Spinal cord (tissue), 10 donors: ENCODE data around the gene ZNF469. TPM values are rescaled to one million over a fixed set of nuclear protein-coding genes. Genes with fewer than 3 reads are reported as not detected.

Source experiments
- DNase-seq, 6 donors: peaks; one replicate each; pipeline versions ENCODE4 v3.0.0 to v3.0.0-alpha.2; 2013 to 2015; ENCODE audit warnings: low spot score in 6 of 6, low read depth in 4 of 6
- H3K27ac ChIP-seq: one replicate; pipeline ENCODE4 v1.5.1; 2013; ENCODE audit warnings: low read depth, low read length, control low read depth
- H3K27me3 ChIP-seq: one replicate; pipeline ENCODE4 v1.6.1; 2013; ENCODE audit warnings: low read length; ENCODE audit not compliant: control insufficient read depth, insufficient read depth
- H3K36me3 ChIP-seq: one replicate; pipeline ENCODE4 v1.6.1; 2013; ENCODE audit warnings: low read length; ENCODE audit not compliant: control insufficient read depth, insufficient read depth
- H3K4me1 ChIP-seq: one replicate; pipeline ENCODE4 v1.6.1; 2013; ENCODE audit warnings: low read length; ENCODE audit not compliant: control insufficient read depth, insufficient read depth
- H3K4me3 ChIP-seq: one replicate; pipeline ENCODE4 v1.5.1; 2013; ENCODE audit warnings: low read depth, low read length, control low read depth
- H3K9me3 ChIP-seq: one replicate; pipeline ENCODE4 v1.6.1; 2013; ENCODE audit warnings: low read length; ENCODE audit not compliant: control insufficient read depth, insufficient read depth
- WGBS: methylation state at CpG from one replicate; pipeline ENCODE4 v1.1.5; 2013; ENCODE audit warnings: missing lambda C conversion rate; ENCODE audit not compliant: insufficient coverage; 5-methylcytosine and 5-hydroxymethylcytosine counted together
- polyA plus RNA-seq, 2 donors: library from polyadenylated mRNA; unstranded; fragments of 120-200 nt; gene quantifications; one replicate each; pipeline ENCODE4 v1.2.1, GENCODE V29; 2013; ENCODE audit not compliant: insufficient read length in 2 of 2
- total RNA-seq, 2 donors: library from RNA; depleted of rRNA in 1 of 2; stranded (reverse); fragments of 120-200 nt in 1 of 2; fragments of >200 nt in 1 of 2; gene quantifications; one replicate each; pipeline versions ENCODE4 v1.2.3 to v1.2.4, GENCODE V29; 2013 to 2014
- donor health status: healthy.

ZNF469 gene
- total and polyA plus RNA-seq, 4 donors, result 3.2 to 11.1 (median 5.8) TPM

GRCh38 chr16:88352261-88353200 lies 30.2 kb upstream of the ZNF469 start:
- Histone ChIP-seq H3K4me3 (no peak overlapping the region), H3K4me1 (peaks cover 30% of the 10 kb centered on the region), H3K27me3 (no peaks in the 10 kb centered on the region), H3K9me3 (no peaks in the 10 kb centered on the region), H3K27ac (no peak overlapping the region), H3K36me3 (no peaks in the 10 kb centered on the region)
- DNase-seq, result no peak
- WGBS, result 90% methylated on average over 21 of the region's 23 CpGs

- Histone ChIP-seq H3K27ac (no peak overlapping the region), H3K27me3 (no peaks in the 10 kb centered on the region), H3K4me1 (peaks cover 37% of the 10 kb centered on the region), H3K36me3 (no peaks in the 10 kb centered on the region), H3K4me3 (no peak overlapping the region), H3K9me3 (no peaks in the 10 kb centered on the region)
- WGBS, result 90% methylated on average over 22 of the region's 22 CpGs
- no peak for DNase-seq
Observed at GRCh38 chr16:88353232-88353631, 29.5 kb upstream of the ZNF469 start.

GRCh38 chr16:88353691-88354090 lies 29.1 kb upstream of the ZNF469 start:
- peaks cover 42% of the 10 kb centered on the region for H3K4me1 ChIP-seq
- H3K27me3 ChIP-seq, result no peaks in the 10 kb centered on the region
- no peak for DNase-seq
- H3K9me3 ChIP-seq, result no peaks in the 10 kb centered on the region
- H3K36me3 ChIP-seq, result no peaks in the 10 kb centered on the region
- no peak overlapping the region for H3K4me3 ChIP-seq
- WGBS, result 68% methylated on average over 12 of the region's 12 CpGs
- H3K27ac ChIP-seq, result no peak overlapping the region

- Histone ChIP-seq H3K36me3 (no peaks in the 10 kb centered on the region), H3K9me3 (no peaks in the 10 kb centered on the region), H3K27ac (no peak overlapping the region), H3K27me3 (no peaks in the 10 kb centered on the region), H3K4me1 (peaks cover 46% of the 10 kb centered on the region), H3K4me3 (no peak overlapping the region)
- DNase-seq, result no peak
- WGBS, result 88% methylated on average over 31 of the region's 33 CpGs
Observed at GRCh38 chr16:88354229-88355092, 28.3 kb upstream of the ZNF469 start.

GRCh38 chr16:88355093-88355388 lies 27.7 kb upstream of the ZNF469 start:
- WGBS, result 79% methylated on average over 6 of the region's 6 CpGs
- no peak for DNase-seq

GRCh38 chr16:88355389-88356123 lies 27.2 kb upstream of the ZNF469 start:
- 81% methylated on average over 25 of the region's 28 CpGs for WGBS

More at GRCh38 chr16:88355093-88355388, 27.7 kb upstream of the ZNF469 start:
- Histone ChIP-seq H3K27ac (no peak overlapping the region), H3K36me3 (no peaks in the 10 kb centered on the region), H3K9me3 (no peaks in the 10 kb centered on the region), H3K4me3 (no peak overlapping the region), H3K4me1 (peaks cover 46% of the 10 kb centered on the region), H3K27me3 (no peaks in the 10 kb centered on the region)

GRCh38 chr16:88356124-88356726 lies 26.5 kb upstream of the ZNF469 start:
- WGBS, result 85% methylated on average over 8 of the region's 15 CpGs
- Histone ChIP-seq H3K4me3 (no peak overlapping the region), H3K36me3 (no peaks in the 10 kb centered on the region), H3K9me3 (no peaks in the 10 kb centered on the region), H3K4me1 (peaks cover 46% of the 10 kb centered on the region), H3K27me3 (no peaks in the 10 kb centered on the region), H3K27ac (no peak overlapping the region)
- DNase-seq, result no peak

More at GRCh38 chr16:88355389-88356123, 27.2 kb upstream of the ZNF469 start:
- Histone ChIP-seq H3K27ac (no peak overlapping the region), H3K4me3 (no peak overlapping the region), H3K9me3 (no peaks in the 10 kb centered on the region), H3K36me3 (no peaks in the 10 kb centered on the region), H3K27me3 (no peaks in the 10 kb centered on the region), H3K4me1 (peaks cover 46% of the 10 kb centered on the region)
- no peak for DNase-seq

DNA sequence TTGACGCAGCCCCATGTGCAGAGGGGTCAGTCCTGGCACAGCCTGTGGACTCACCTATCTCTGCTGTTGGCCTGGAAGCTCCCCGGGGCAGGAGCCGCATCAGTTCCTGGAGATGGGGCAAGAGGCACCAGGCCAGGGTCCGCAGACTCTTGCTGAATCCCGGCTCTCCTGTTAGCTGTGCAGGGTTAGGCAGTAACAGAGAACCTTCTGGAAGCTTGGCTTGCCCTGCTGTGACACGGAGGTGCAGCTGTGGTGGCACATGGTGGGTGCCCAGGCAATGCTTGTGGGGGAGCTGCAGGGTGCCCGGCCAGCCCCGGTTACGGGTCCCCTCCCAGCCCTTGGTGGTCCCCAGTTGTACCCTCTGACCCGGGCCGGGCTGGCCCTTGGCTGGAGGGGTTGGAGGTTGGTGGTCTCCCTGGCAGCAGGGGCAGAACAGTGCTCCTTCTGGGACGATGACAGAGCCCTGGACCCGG lies 26.0 kb upstream of the ZNF469 start:
- Histone ChIP-seq H3K36me3 (no peaks in the 10 kb centered on the region), H3K4me3 (no peak overlapping the region), H3K27ac (no peak overlapping the region), H3K27me3 (no peaks in the 10 kb centered on the region), H3K9me3 (no peaks in the 10 kb centered on the region), H3K4me1 (peaks cover 43% of the 10 kb centered on the region)
- 92% methylated on average over 9 of the region's 13 CpGs for WGBS
- no peak for DNase-seq
